Esophagus squamous epithelium (tissue), 5 donors: ENCODE measurements around the gene IFT122. TPM values are rescaled to one million over a fixed set of nuclear protein-coding genes. Genes with fewer than 3 reads are reported as not detected.

Source experiments
- DNase-seq: peaks from one replicate; lab custom pipeline; 2025; lab: John Stamatoyannopoulos, UW
- H3K27ac ChIP-seq, 4 donors: fragments of 200-600 bp; sonication (generic); one replicate each; pipeline ENCODE4 v1.5.1; 2016 to 2019; ENCODE audit warnings: mild to moderate bottlenecking in 1 of 4
- H3K27me3 ChIP-seq, 4 donors: fragments of 200-600 bp; sonication (generic); 1 replicate in 3 of 4; 2 replicates in 1 of 4; pipeline versions ENCODE4 v1.5.1 to v1.6.0; 2017 to 2021; ENCODE audit warnings: antibody characterized with exemption in 1 of 4
- H3K36me3 ChIP-seq, 3 donors: fragments of 200-600 bp; sonication (generic); one replicate each; pipeline ENCODE4 v1.5.1; 2016 to 2019
- H3K4me1 ChIP-seq, 3 donors: fragments of 200-600 bp; sonication (generic); one replicate each; pipeline ENCODE4 v1.5.1; 2017 to 2019
- H3K4me3 ChIP-seq, 4 donors: fragments of 200-600 bp; sonication (generic); 1 replicate in 3 of 4; 2 replicates in 1 of 4; pipeline ENCODE4 v1.5.1; 2016 to 2019; ENCODE audit warnings: mild to moderate bottlenecking in 2 of 4, moderate library complexity in 1 of 4
- H3K9me3 ChIP-seq, 3 donors: fragments of 200-600 bp; sonication (generic); one replicate each; pipeline ENCODE4 v1.5.1; 2016 to 2019
- CTCF ChIP-seq, 6 experiments: fragments of 450-650 bp in 4 of 6; fragments of 200-600 bp in 2 of 6; sonication (generic) in 2 of 6; IDR thresholded peaks; one replicate each; pipeline ENCODE4 v1.5.1; 2016 to 2019; ENCODE audit warnings: antibody characterized with exemption in 6 of 6, mild to moderate bottlenecking in 4 of 6, moderate library complexity in 4 of 6
- POLR2A ChIP-seq, 4 donors: fragments of 450-650 bp; IDR thresholded peaks; one replicate each; pipeline ENCODE4 v1.6.1; 2017; ENCODE audit warnings: antibody characterized with exemption in 4 of 4, mild to moderate bottlenecking in 4 of 4, moderate library complexity in 3 of 4
- WGBS, 2 donors: methylation state at CpG; one replicate each; pipeline ENCODE4 v1.1.5; 2018; 5-methylcytosine and 5-hydroxymethylcytosine counted together
- intact Hi-C: fragments of 100-400 bp; cut with DNase I; formaldehyde crosslinking; loops from one replicate; pipeline ENCODE4 v1.15.0; 2022
- total RNA-seq, 4 donors: library from RNA; depleted of rRNA; stranded (reverse); fragments of >200 nt; gene quantifications; one replicate each; pipeline ENCODE4 v1.1.0, GENCODE V29; 2016
- donor health status: DM: yes; HTN: yes; CAD: no.

IFT122 gene
- total RNA-seq, 4 donors from 2014 or later, result 6.0 to 26.5 (median 11.5) TPM

DNA sequence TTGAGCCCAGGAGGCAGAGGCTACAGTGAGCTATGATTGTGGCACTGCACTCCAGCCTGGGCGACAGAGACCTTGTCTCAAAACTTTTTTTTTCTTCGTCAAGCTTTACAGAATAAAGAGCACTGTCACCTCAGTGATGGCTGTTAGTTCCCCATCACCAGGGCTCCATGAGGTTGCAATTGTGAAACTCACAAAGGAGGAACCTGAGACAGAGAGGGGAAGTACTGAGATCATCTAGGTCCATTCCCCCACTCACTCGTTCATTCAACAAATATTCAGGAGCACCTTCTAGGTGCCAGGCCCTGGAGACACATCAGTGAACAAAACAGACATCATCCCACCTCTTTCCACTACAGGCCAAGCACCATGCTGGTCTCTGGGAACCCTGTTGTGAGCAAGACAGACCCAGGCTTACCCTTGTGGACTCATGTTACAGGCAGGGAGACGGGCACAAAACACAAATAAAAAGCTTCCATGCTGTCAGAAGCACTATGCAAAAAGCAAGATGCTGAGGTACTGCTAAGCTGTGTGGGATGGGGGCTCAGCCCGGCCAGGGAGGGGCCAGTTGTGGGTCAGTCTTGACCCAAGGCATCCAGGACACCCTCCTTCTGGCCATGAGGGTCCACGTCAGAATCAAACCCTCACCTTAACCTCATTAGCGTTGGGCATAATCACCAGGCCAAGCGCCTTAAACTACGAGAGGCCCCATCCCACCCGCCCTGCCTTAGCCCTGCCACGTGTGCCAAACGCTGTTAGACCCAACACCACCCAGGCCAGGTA lies 86.3 kb downstream of the IFT122 start:
- no peak for DNase-seq
- Histone ChIP-seq H3K27ac (no peak overlapping the region), H3K27me3 (no peaks in the 10 kb centered on the region), H3K4me1 (peaks cover 0 to 6% (median 0%) of the 10 kb centered on the region in 3 donors), H3K9me3 (no peaks in the 10 kb centered on the region), H3K36me3 (no peaks in the 10 kb centered on the region), H3K4me3 (no peak overlapping the region)
- intact Hi-C loops, result no loop called here
- TF ChIP-seq POLR2A (IDR thresholded peaks at IDR 0.05), result no peak
- TF ChIP-seq CTCF (IDR thresholded peaks at IDR 0.05), result no peak
- 60 to 70% methylated on average over 5 to 7 of the region's 12 CpGs for WGBS, 2 donors

DNA sequence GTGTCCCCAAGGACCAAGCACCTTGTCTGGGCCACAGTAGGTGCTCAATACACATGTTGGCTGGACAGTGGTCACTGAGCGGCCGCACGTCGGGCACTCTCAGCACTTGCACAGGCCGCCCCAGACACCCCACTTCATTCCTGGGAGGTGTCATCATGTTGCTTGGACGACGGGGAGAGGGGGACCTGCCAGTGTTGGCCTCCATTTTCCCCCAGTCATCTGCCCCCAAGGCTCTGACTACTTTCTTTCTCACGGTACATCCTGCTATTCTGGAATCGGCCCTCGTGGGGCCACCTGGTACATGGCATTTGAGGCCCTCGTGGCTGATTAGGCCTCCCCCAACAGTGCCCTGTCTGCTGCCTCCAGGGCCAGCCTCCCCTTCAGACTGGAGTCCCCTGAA lies 87.2 kb downstream of the IFT122 start:
- intact Hi-C loops, result no loop called here
- H3K27me3 ChIP-seq, result no peaks in the 10 kb centered on the region
- H3K9me3 ChIP-seq, result no peaks in the 10 kb centered on the region
- WGBS, 2 donors, result 78 to 87% methylated on average over 6 to 9 of the region's 11 CpGs
- no peaks in the 10 kb centered on the region for H3K36me3 ChIP-seq
- DNase-seq, result no peak
- H3K4me1 ChIP-seq, result peaks cover 0 to 6% (median 0%) of the 10 kb centered on the region in 3 donors
- H3K27ac ChIP-seq, result no peak overlapping the region
- H3K4me3 ChIP-seq, result no peak overlapping the region
- TF ChIP-seq POLR2A (IDR thresholded peaks at IDR 0.05) (no peak), CTCF (IDR thresholded peaks at IDR 0.05) (no peak)

DNA sequence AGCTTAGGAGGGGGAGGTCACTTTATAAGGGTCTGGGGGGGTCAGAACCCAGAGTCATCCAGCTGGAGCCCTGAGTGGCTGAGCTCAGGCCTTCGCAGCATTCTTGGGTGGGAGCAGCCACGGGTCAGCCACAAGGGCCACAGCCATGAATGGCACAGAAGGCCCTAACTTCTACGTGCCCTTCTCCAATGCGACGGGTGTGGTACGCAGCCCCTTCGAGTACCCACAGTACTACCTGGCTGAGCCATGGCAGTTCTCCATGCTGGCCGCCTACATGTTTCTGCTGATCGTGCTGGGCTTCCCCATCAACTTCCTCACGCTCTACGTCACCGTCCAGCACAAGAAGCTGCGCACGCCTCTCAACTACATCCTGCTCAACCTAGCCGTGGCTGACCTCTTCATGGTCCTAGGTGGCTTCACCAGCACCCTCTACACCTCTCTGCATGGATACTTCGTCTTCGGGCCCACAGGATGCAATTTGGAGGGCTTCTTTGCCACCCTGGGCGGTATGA lies 88.6 kb downstream of the IFT122 start, which contains the start of gene RHO:
Gene RHO (plus strand): TSS at position 51 of the 512 bp plus-strand sequence. CDS start 95 bp downstream, at position 146.
- WGBS, 2 donors, result 90 to 93% methylated on average over 12 to 18 of the region's 18 CpGs
- no peak within 1 kb of the TSS for H3K4me3 ChIP-seq
- no peaks in the 10 kb centered on the region for H3K27me3 ChIP-seq
- no peaks in the 10 kb centered on the region for H3K9me3 ChIP-seq
- TF ChIP-seq CTCF (IDR thresholded peaks at IDR 0.05) (no peak), POLR2A (IDR thresholded peaks at IDR 0.05) (no peak)
- H3K36me3 ChIP-seq, result no peaks in the 10 kb centered on the region
- intact Hi-C loops, result no loop called here
- DNase-seq, result no peak
- peaks cover 0 to 6% (median 0%) of the 10 kb centered on the region in 3 donors for H3K4me1 ChIP-seq
- no peak within 1 kb of the TSS for H3K27ac ChIP-seq

GRCh38 chr3:129529436-129530210 lies 89.6 kb downstream of the IFT122 start:
- Histone ChIP-seq H3K36me3 (no peaks in the 10 kb centered on the region), H3K9me3 (no peaks in the 10 kb centered on the region), H3K27ac (no peak overlapping the region), H3K4me1 (peaks cover 0 to 6% (median 0%) of the 10 kb centered on the region in 3 donors), H3K27me3 (no peaks in the 10 kb centered on the region), H3K4me3 (no peak overlapping the region)
- no peak for DNase-seq
- intact Hi-C loops, result no loop called here
- TF ChIP-seq POLR2A (IDR thresholded peaks at IDR 0.05), result no peak
- TF ChIP-seq CTCF (IDR thresholded peaks at IDR 0.05), result no peak
- 67 to 84% methylated on average over 9 to 12 of the region's 12 CpGs for WGBS, 2 donors
